H9 (cell line): ENCODE data around the gene MYL1. TPM values are rescaled to one million over a fixed set of nuclear protein-coding genes. Genes with fewer than 3 reads are reported as not detected.

Source experiments
- DNase-seq: peaks from one replicate; pipeline ENCODE4 v3.0.0-alpha.2; 2017
- H2AFZ ChIP-seq: one replicate; pipeline ENCODE4 v1.6.1; 2013; ENCODE audit warnings: mild to moderate bottlenecking, low read length, control low read depth, moderate library complexity
- H2AK5ac ChIP-seq: 2 replicates; pipeline ENCODE4 v1.6.1; 2013; ENCODE audit warnings: low read length, control low read depth, mixed read lengths; ENCODE audit not compliant: insufficient read length
- H2BK120ac ChIP-seq: one replicate; pipeline ENCODE4 v1.6.1; 2013; ENCODE audit warnings: low read depth, mild to moderate bottlenecking, low read length, control low read depth, inconsistent platforms; ENCODE audit not compliant: poor library complexity, severe bottlenecking
- H2BK12ac ChIP-seq: 2 replicates; pipeline ENCODE4 v1.6.1; 2013; ENCODE audit warnings: low read length, control low read depth, mixed read lengths, low read depth; ENCODE audit not compliant: insufficient read length
- H2BK15ac ChIP-seq: 2 replicates; pipeline ENCODE4 v1.6.1; 2013; ENCODE audit warnings: low read depth, low read length, control low read depth
- H2BK20ac ChIP-seq: one replicate; pipeline ENCODE4 v1.6.1; 2013; ENCODE audit warnings: low read depth, mild to moderate bottlenecking, low read length, control low read depth, inconsistent platforms; ENCODE audit not compliant: poor library complexity, severe bottlenecking
- H2BK5ac ChIP-seq: 2 replicates; pipeline ENCODE4 v1.6.1; 2013; ENCODE audit warnings: low read length, control low read depth, mixed read lengths; ENCODE audit not compliant: insufficient read length
- H3K14ac ChIP-seq: 2 replicates; pipeline ENCODE4 v1.6.1; 2013; ENCODE audit warnings: low read length, control low read depth; ENCODE audit not compliant: insufficient read depth
- H3K18ac ChIP-seq: 2 replicates; pipeline ENCODE4 v1.6.1; 2013; ENCODE audit warnings: low read depth, mild to moderate bottlenecking, mixed read lengths, low read length, control low read depth; ENCODE audit not compliant: insufficient read length
- H3K23ac ChIP-seq: 2 replicates; pipeline ENCODE4 v1.6.1; 2013; ENCODE audit warnings: low read length, control low read depth, mixed read lengths, low read depth; ENCODE audit not compliant: insufficient read length
- H3K23me2 ChIP-seq: 2 replicates; pipeline ENCODE4 v1.6.1; 2013; ENCODE audit warnings: low read depth, mild to moderate bottlenecking, mixed read lengths, low read length, control low read depth; ENCODE audit not compliant: insufficient read length, poor library complexity, severe bottlenecking
- H3K27ac ChIP-seq: 2 replicates; pipeline ENCODE4 v1.5.1; 2013; ENCODE audit warnings: low read length, control low read depth, mixed read lengths, low read depth; ENCODE audit not compliant: insufficient read length
- H3K27me3 ChIP-seq: 2 replicates; pipeline ENCODE4 v1.6.1; 2013; ENCODE audit warnings: low read length, control low read depth, inconsistent platforms; ENCODE audit not compliant: insufficient read depth
- H3K4ac ChIP-seq: 2 replicates; pipeline ENCODE4 v1.6.1; 2013; ENCODE audit warnings: low read depth, mild to moderate bottlenecking, control low read depth, inconsistent platforms, low read length, moderate library complexity
- H3K4me1 ChIP-seq: 2 replicates; pipeline ENCODE4 v1.6.1; 2013; ENCODE audit warnings: low read length, control low read depth, inconsistent platforms; ENCODE audit not compliant: insufficient read depth
- H3K4me2 ChIP-seq: 2 replicates; pipeline ENCODE4 v1.6.1; 2013; ENCODE audit warnings: low read length, control low read depth, mixed read lengths; ENCODE audit not compliant: insufficient read length, insufficient read depth
- H3K56ac ChIP-seq: 2 replicates; pipeline ENCODE4 v1.6.1; 2013; ENCODE audit warnings: low read depth, mild to moderate bottlenecking, mixed read lengths, low read length, control low read depth; ENCODE audit not compliant: insufficient read length
- H3K79me1 ChIP-seq: 2 replicates; pipeline ENCODE4 v1.6.1; 2013; ENCODE audit warnings: low read depth, mild to moderate bottlenecking, moderate library complexity, low read length, control low read depth, inconsistent platforms; ENCODE audit not compliant: insufficient read depth, poor library complexity, severe bottlenecking
- H3K79me2 ChIP-seq: 2 replicates; pipeline ENCODE4 v1.6.1; 2013; ENCODE audit warnings: low read length, control low read depth, inconsistent platforms; ENCODE audit not compliant: insufficient read depth
- H3K9ac ChIP-seq: 2 replicates; pipeline ENCODE4 v1.6.1; 2013; ENCODE audit warnings: low read length, control low read depth, mixed read lengths; ENCODE audit not compliant: insufficient read length; ENCODE audit errors: extremely low read depth
- H3K9me3 ChIP-seq: one replicate; pipeline ENCODE4 v1.6.1; 2013; ENCODE audit warnings: low read depth, low read length, inconsistent platforms; ENCODE audit not compliant: control insufficient read depth
- H3T11ph ChIP-seq: one replicate; pipeline ENCODE4 v1.6.1; 2013; ENCODE audit warnings: mild to moderate bottlenecking, low read length, control low read depth, inconsistent platforms
- H4K20me1 ChIP-seq: one replicate; pipeline ENCODE4 v1.6.1; 2013; ENCODE audit not compliant: control insufficient read depth, insufficient read length, insufficient read depth
- H4K5ac ChIP-seq: 2 replicates; pipeline ENCODE4 v1.6.1; 2013; ENCODE audit warnings: low read depth, mild to moderate bottlenecking, mixed read lengths, low read length, control low read depth; ENCODE audit not compliant: insufficient read length
- H4K8ac ChIP-seq: replicated peaks from 2 replicates; pipeline ENCODE4 v1.6.1; 2013; ENCODE audit warnings: low read length, control low read depth, mixed read lengths, low read depth; ENCODE audit not compliant: insufficient read length
- H4K91ac ChIP-seq: 2 replicates; pipeline ENCODE4 v1.6.1; 2013; ENCODE audit warnings: low read depth, mild to moderate bottlenecking, moderate library complexity, mixed read lengths, low read length, control low read depth; ENCODE audit not compliant: insufficient read length
- H3K27ac Mint-ChIP-seq, 3 experiments: 2 replicates in 2 of 3; 3 replicates in 1 of 3; pipeline ENCODE4 v1.8.0; 2020 to 2021; ENCODE audit warnings: mixed read lengths in 3 of 3, mild to moderate bottlenecking in 1 of 3, moderate library complexity in 1 of 3
- H3K27me3 Mint-ChIP-seq: 2 replicates; pipeline ENCODE4 v1.8.0; 2021; ENCODE audit warnings: low read depth, mild to moderate bottlenecking, moderate library complexity, mixed read lengths
- H3K36me3 Mint-ChIP-seq, 3 experiments: 2 replicates in 2 of 3; 3 replicates in 1 of 3; pipeline ENCODE4 v1.8.0; 2020 to 2021; ENCODE audit warnings: low read depth in 3 of 3, mixed read lengths in 3 of 3; ENCODE audit not compliant: insufficient read depth in 1 of 3
- H3K4me1 Mint-ChIP-seq, 2 experiments: 2 replicates each; pipeline ENCODE4 v1.8.0; 2020; ENCODE audit warnings: mixed read lengths in 2 of 2
- H3K4me3 Mint-ChIP-seq, 2 experiments: 2 replicates in 1 of 2; 3 replicates in 1 of 2; pipeline ENCODE4 v1.8.0; 2020 to 2021; ENCODE audit warnings: mild to moderate bottlenecking in 2 of 2, mixed read lengths in 2 of 2, moderate library complexity in 1 of 2
- H3K9me3 Mint-ChIP-seq, 2 experiments: 2 replicates in 1 of 2; 3 replicates in 1 of 2; pipeline ENCODE4 v1.8.0; 2020; ENCODE audit warnings: mild to moderate bottlenecking in 2 of 2, mixed read lengths in 2 of 2, moderate library complexity in 1 of 2
- CTCF ChIP-seq: fragments of 200-600 bp; sonication (generic); conservative IDR thresholded peaks from 3 replicates; pipeline ENCODE4 v1.8.0; 2021; ENCODE audit warnings: antibody characterized with exemption, mild to moderate bottlenecking
- total RNA-seq: library from RNA; stranded (reverse); gene quantifications from 2 replicates; pipeline ENCODE4 v1.2.1, GENCODE V29; 2021

Gene MYL1
- total RNA-seq, 1 experiment from 2014 or later = not detected

- Mint-ChIP-seq H3K4me1 (peaks cover 3 to 5% of the 10 kb centered on the region in 2 experiments), H3K27ac (no peak overlapping the region), H3K27me3 (no peaks in the 10 kb centered on the region; the same call in 1 of the 2 replicates), H3K9me3 (no peaks in the 10 kb centered on the region), H3K4me3 (no peak overlapping the region), H3K36me3 (no peaks in the 10 kb centered on the region; a peak in 1 of 7 replicates)
- Histone ChIP-seq H2BK5ac (no peak overlapping the region), H3K9ac (no peak overlapping the region), H2BK15ac (no peak overlapping the region), H3K79me2 (no peaks in the 10 kb centered on the region), H3K4me2 (no peak overlapping the region), H2BK20ac (no peak overlapping the region), H3K23ac (no peak overlapping the region), H4K91ac (no peak overlapping the region), H2AK5ac (no peak overlapping the region), H3K27ac (no peak overlapping the region), H2BK12ac (no peak overlapping the region), H4K8ac (no peak overlapping the region), H4K20me1 (no peaks in the 10 kb centered on the region), H3K4me1 (no peaks in the 10 kb centered on the region; the same call in 1 of the 2 replicates), H3K79me1 (no peaks in the 10 kb centered on the region), H2AFZ (no peak overlapping the region), H3K23me2 (no peaks in the 10 kb centered on the region), H3K14ac (no peak overlapping the region), H3K27me3 (no peaks in the 10 kb centered on the region), H2BK120ac (no peak overlapping the region), H3K56ac (no peak overlapping the region), H3T11ph (no peak overlapping the region), H3K4ac (no peak overlapping the region), H3K9me3 (no peaks in the 10 kb centered on the region), H3K18ac (no peak overlapping the region), H4K5ac (no peak overlapping the region)
- DNase-seq = peak; percentile 28
- peak; percentile 52 for TF ChIP-seq CTCF
Measured at GRCh38 chr2:210363261-210363660, 48.3 kb upstream of the MYL1 start.
